Bronchus fibroblast of lung (primary cell): ENCODE results near the gene VSIR. TPM values are rescaled to one million over a fixed set of nuclear protein-coding genes. Genes with fewer than 3 reads are reported as not detected.

Source experiments
- total RNA-seq: library from RNA; depleted of rRNA; stranded (reverse); fragments of >200 nt; gene quantifications from 2 replicates; pipeline ENCODE4 v1.2.3, GENCODE V29; 2015

Gene VSIR
- total RNA-seq, result 9.1 and 10.9 TPM in 2 replicates

GRCh38 chr10:71773221-71773971 is at the start of gene VSIR:
Gene VSIR, minus strand, starts transcription at chr10:71773520. Its CDS starts 81 bp downstream, at chr10:71773439.

GRCh38 chr10:71719464-71720201 is 53.7 kb downstream of the VSIR start, which contains the start of gene C10orf105:
Gene C10orf105, minus strand, starts transcription at chr10:71719778. Its CDS starts 3,441 bp downstream, at chr10:71716337.

Other genes starting within 250 kb of the VSIR start
- gene C10orf105, start 53.7 kb downstream of the VSIR start, total RNA-seq, result not detected in 2 replicates
- 315 and 328 TPM in 2 replicates for gene PSAP, start 77.7 kb upstream of the VSIR start, total RNA-seq
- gene CHST3, start 190.9 kb upstream of the VSIR start, total RNA-seq, result 15.2 and 17.1 TPM in 2 replicates